CD4-positive, alpha-beta T cell (primary cell): ENCODE results near the gene OPCML. TPM values are rescaled to one million over a fixed set of nuclear protein-coding genes. Genes with fewer than 3 reads are reported as not detected.

ENCODE experiments used
- ATAC-seq: fragments of 200-7000 bp; cut with Tn5 transposase; one replicate; pipeline ENCODE4 v1.10.0; 2022; ENCODE audit warnings: mild to moderate bottlenecking; ENCODE audit not compliant: poor library complexity
- CTCF ChIA-PET: fragments of 350-600 bp; sonication (Branson Sonifier 250); formaldehyde crosslinking; loops from one replicate; lab custom pipeline; 2021; ENCODE audit warnings: antibody characterized with exemption, inconsistent platforms; lab: Charles Lee
- POLR2A ChIA-PET: fragments of 350-600 bp; sonication (Branson Sonifier 250); formaldehyde crosslinking; loops from one replicate; lab custom pipeline; 2021; ENCODE audit warnings: antibody characterized with exemption, inconsistent platforms; lab: Charles Lee
- DNase-seq, 14 experiments: peaks; one replicate each; pipeline ENCODE4 v3.0.0-alpha.2; 2013 to 2020; ENCODE audit warnings: mixed read lengths in 2 of 14
- H3K27ac ChIP-seq, 2 donors: one replicate each; pipeline versions ENCODE4 v1.5.1 to v1.7.0; 2013; ENCODE audit warnings: low read length in 2 of 2, low read depth in 1 of 2, mild to moderate bottlenecking in 1 of 2
- H3K27me3 ChIP-seq, 2 experiments: 1 replicate in 1 of 2; 2 replicates in 1 of 2; pipeline versions ENCODE4 v1.6.1 to v1.7.0; 2013; ENCODE audit warnings: low read length in 2 of 2, control low read depth in 1 of 2, mild to moderate bottlenecking in 1 of 2, moderate library complexity in 1 of 2; ENCODE audit not compliant: insufficient read depth in 2 of 2, control insufficient read depth in 1 of 2
- H3K36me3 ChIP-seq: one replicate; pipeline ENCODE4 v1.6.1; 2013; ENCODE audit warnings: low read length, control low read depth; ENCODE audit not compliant: insufficient read depth
- H3K4me1 ChIP-seq: one replicate; pipeline ENCODE4 v1.6.1; 2013; ENCODE audit warnings: low read length, control low read depth; ENCODE audit not compliant: insufficient read depth
- H3K4me3 ChIP-seq: one replicate; pipeline ENCODE4 v1.5.1; 2013; ENCODE audit warnings: mild to moderate bottlenecking, low read length, moderate library complexity
- H3K9me3 ChIP-seq, 2 experiments: 1 replicate in 1 of 2; 2 replicates in 1 of 2; pipeline versions ENCODE4 v1.6.1 to v1.7.0; 2013; ENCODE audit warnings: low read length in 2 of 2, mild to moderate bottlenecking in 2 of 2, control low read depth in 1 of 2, moderate library complexity in 1 of 2; ENCODE audit not compliant: control insufficient read depth in 1 of 2, insufficient read depth in 1 of 2
- H3K27ac Mint-ChIP-seq: one replicate; pipeline ENCODE4 v1.8.0; 2020; ENCODE audit warnings: mixed read lengths
- H3K27me3 Mint-ChIP-seq: one replicate; pipeline ENCODE4 v1.8.0; 2021; ENCODE audit warnings: mixed read lengths
- H3K36me3 Mint-ChIP-seq: one replicate; pipeline ENCODE4 v1.8.0; 2021; ENCODE audit warnings: low read depth, mixed read lengths
- H3K4me1 Mint-ChIP-seq: one replicate; pipeline ENCODE4 v1.8.0; 2021; ENCODE audit warnings: low read depth, mixed read lengths
- H3K4me3 Mint-ChIP-seq: one replicate; pipeline ENCODE4 v1.8.0; 2020; ENCODE audit warnings: mild to moderate bottlenecking, mixed read lengths
- H3K9me3 Mint-ChIP-seq: one replicate; pipeline ENCODE4 v1.8.0; 2020; ENCODE audit warnings: mixed read lengths
- CTCF ChIP-seq: fragments of 200-600 bp; IDR thresholded peaks from one replicate; pipeline ENCODE4 v1.8.0; 2022; ENCODE audit warnings: antibody characterized with exemption, mild to moderate bottlenecking
- intact Hi-C, 2 experiments: fragments of 100-400 bp; cut with DNase I in 1 of 2; cut with micrococcal nuclease in 1 of 2; formaldehyde crosslinking; loops; one replicate each; pipeline versions ENCODE4 v1.15.1 to v1.9.0; 2023 to 2025; cut with DNase I, micrococcal nuclease
- total RNA-seq, 174 experiments: library from RNA in 2 of 174; stranded (reverse) in 2 of 174; gene quantifications; one replicate each; pipeline ENCODE4 v1.2.3 and lab custom pipeline; 2021 to 2026

Gene OPCML
- total RNA-seq, 2 experiments from 2014 or later: not detected

GRCh38 chr11:133180201-133180600 lies 352.1 kb downstream of the OPCML start:
- H3K36me3 Mint-ChIP-seq: no peaks in the 10 kb centered on the region
- TF ChIP-seq CTCF: no peak

GRCh38 chr11:133176748-133177147 lies 355.6 kb downstream of the OPCML start:
- Histone ChIP-seq H3K9me3 (peaks cover 0 to 8% of the 10 kb centered on the region in 2 experiments), H3K4me1 (no peaks in the 10 kb centered on the region), H3K27ac (no peak overlapping the region), H3K4me3 (no peak overlapping the region), H3K27me3 (no peaks in the 10 kb centered on the region), H3K36me3 (no peaks in the 10 kb centered on the region)
- Mint-ChIP-seq H3K27me3 (peaks cover 3% of the 10 kb centered on the region), H3K36me3 (no peaks in the 10 kb centered on the region), H3K27ac (no peak overlapping the region), H3K4me3 (no peak overlapping the region), H3K4me1 (no peaks in the 10 kb centered on the region), H3K9me3 (no peaks in the 10 kb centered on the region)
- no peak for TF ChIP-seq CTCF
- DNase-seq (no peak), ATAC-seq (no peak)
- ChIA-PET CTCF (no interaction called here), POLR2A (no interaction called here)
- intact Hi-C loops: no loop called here

More at GRCh38 chr11:133180201-133180600, 352.1 kb downstream of the OPCML start:
- Histone ChIP-seq H3K4me1 (no peaks in the 10 kb centered on the region), H3K36me3 (no peaks in the 10 kb centered on the region), H3K9me3 (peaks cover 0 to 8% of the 10 kb centered on the region in 2 experiments), H3K4me3 (no peak overlapping the region), H3K27me3 (no peaks in the 10 kb centered on the region), H3K27ac (no peak overlapping the region)
- ATAC-seq (no peak), DNase-seq (no peak)
- no peaks in the 10 kb centered on the region for H3K9me3 Mint-ChIP-seq
- no peak overlapping the region for H3K27ac Mint-ChIP-seq
- intact Hi-C loops: no loop called here
- H3K27me3 Mint-ChIP-seq: peaks cover 3% of the 10 kb centered on the region
- no peaks in the 10 kb centered on the region for H3K4me1 Mint-ChIP-seq
- CTCF ChIA-PET: no interaction called here
- no peak overlapping the region for H3K4me3 Mint-ChIP-seq
- POLR2A ChIA-PET: no interaction called here

GRCh38 chr11:133175103-133175502 lies 357.2 kb downstream of the OPCML start:
- intact Hi-C loops: no loop called here
- Mint-ChIP-seq H3K9me3 (no peaks in the 10 kb centered on the region), H3K36me3 (no peaks in the 10 kb centered on the region), H3K27me3 (peaks cover 3% of the 10 kb centered on the region), H3K4me3 (no peak overlapping the region), H3K27ac (no peak overlapping the region), H3K4me1 (no peaks in the 10 kb centered on the region)
- ChIA-PET CTCF (interaction anchor here (0.7 kb wide), 1 partner anchor 10 kb away, joined by 3 read pairs; no protein-coding TSS in a partner anchor), POLR2A (no interaction called here)
- Histone ChIP-seq H3K4me3 (no peak overlapping the region), H3K4me1 (no peaks in the 10 kb centered on the region), H3K36me3 (no peaks in the 10 kb centered on the region), H3K9me3 (peaks cover 0 to 8% of the 10 kb centered on the region in 2 experiments), H3K27me3 (no peaks in the 10 kb centered on the region), H3K27ac (no peak overlapping the region)
- DNase-seq (no peak), ATAC-seq (no peak)
- no peak for TF ChIP-seq CTCF
